ENCODE measurements around the gene DDX6.

Gene DDX6

GRCh38 chr11:118705111-118705741, 85.7 kb downstream of the DDX6 start:
- H3K9ac ChIP-seq: no peak overlapping the region
- H3K27ac ChIP-seq: no peak overlapping the region
- no peaks in the 10 kb centered on the region for H3K4me1 ChIP-seq (ENCODE audit: low read depth, poor library complexity, severe bottlenecking)
- no peak overlapping the region for H2AFZ ChIP-seq (ENCODE audit: low read depth)
- no peak overlapping the region for H3K4me2 ChIP-seq
- no peaks in the 10 kb centered on the region for H4K20me1 ChIP-seq (ENCODE audit: insufficient read depth)
- H3K36me3 ChIP-seq (ENCODE audit: insufficient read depth): no peaks in the 10 kb centered on the region
- no peaks in the 10 kb centered on the region for H3K79me2 ChIP-seq (ENCODE audit: insufficient read depth, low read depth)
- H3K27me3 ChIP-seq (ENCODE audit: insufficient read depth, low read depth): no peaks in the 10 kb centered on the region
- no peak for TF ChIP-seq CTCF (conservative IDR thresholded peaks at IDR 0.05; ENCODE audit: low read depth, low read length)
- no peak overlapping the region for H3K4me3 ChIP-seq (IDR thresholded peaks at IDR 0.05; ENCODE audit: insufficient read depth, low read depth, low read length)

GRCh38 chr11:118703563-118704106, 87.3 kb downstream of the DDX6 start:
- Histone ChIP-seq H3K27me3 (ENCODE audit: insufficient read depth, low read depth) (no peaks in the 10 kb centered on the region), H3K27ac (no peak overlapping the region), H2AFZ (ENCODE audit: low read depth) (no peak overlapping the region), H3K9ac (no peak overlapping the region), H3K4me1 (ENCODE audit: low read depth, poor library complexity, severe bottlenecking) (peaks cover 4% of the 10 kb centered on the region), H3K36me3 (ENCODE audit: insufficient read depth) (no peaks in the 10 kb centered on the region), H3K79me2 (ENCODE audit: insufficient read depth, low read depth) (no peaks in the 10 kb centered on the region), H4K20me1 (ENCODE audit: insufficient read depth) (no peaks in the 10 kb centered on the region), H3K4me3 (IDR thresholded peaks at IDR 0.05; ENCODE audit: insufficient read depth, low read depth, low read length) (no peak overlapping the region), H3K4me2 (no peak overlapping the region)
- no peak for TF ChIP-seq CTCF (conservative IDR thresholded peaks at IDR 0.05; ENCODE audit: low read depth, low read length)

GRCh38 chr11:118699506-118700220, 91.3 kb downstream of the DDX6 start:
- H3K79me2 ChIP-seq (ENCODE audit: insufficient read depth, low read depth): no peaks in the 10 kb centered on the region
- H3K27me3 ChIP-seq (ENCODE audit: insufficient read depth, low read depth): no peaks in the 10 kb centered on the region
- H3K4me3 ChIP-seq (IDR thresholded peaks at IDR 0.05; ENCODE audit: insufficient read depth, low read depth, low read length): no peak overlapping the region
- H2AFZ ChIP-seq (ENCODE audit: low read depth): no peak overlapping the region
- no peaks in the 10 kb centered on the region for H4K20me1 ChIP-seq (ENCODE audit: insufficient read depth)
- TF ChIP-seq CTCF (conservative IDR thresholded peaks at IDR 0.05; ENCODE audit: low read depth, low read length): no peak
- H3K4me1 ChIP-seq (ENCODE audit: low read depth, poor library complexity, severe bottlenecking): peaks cover 21% of the 10 kb centered on the region
- no peak overlapping the region for H3K27ac ChIP-seq
- H3K36me3 ChIP-seq (ENCODE audit: insufficient read depth): no peaks in the 10 kb centered on the region
- H3K4me2 ChIP-seq: no peak overlapping the region
- H3K9ac ChIP-seq: no peak overlapping the region
